ENCODE measurements around the gene MILR1. TPM values are rescaled to one million over a fixed set of nuclear protein-coding genes. Genes with fewer than 3 reads are reported as not detected.

Gene MILR1
- total RNA-seq, 2 experiments from 2014 or later: 0.82 TPM; not detected in 1

Small RNA genes within 50 kb of the gene (microRNA-seq; reads per million reads assigned to microRNA genes)
- gene MIR1273E (not detected), gene MIR3064 (6.8 reads per million, percentile 20 among the genes with 10 or more reads in this experiment), gene MIR5047 (not detected)

Other genes with a start within 250 kb of the MILR1 start
- 10 to 100 TPM; 14.8 to 17.6 TPM for gene TEX2, start 185.9 kb upstream of the MILR1 start, total RNA-seq
- 100 to 1,000 TPM; 116 to 124 TPM for gene PECAM1, start 58.3 kb upstream of the MILR1 start, total RNA-seq
- gene POLG2, start 47.9 kb downstream of the MILR1 start, total RNA-seq: 10 to 100 TPM; 36.0 to 47.3 TPM
- 100 to 1,000 TPM; 842 to 926 TPM for gene DDX5, start 57.2 kb downstream of the MILR1 start, total RNA-seq
- 10 to 100 TPM; 45.7 to 52.6 TPM for gene CEP95, start 57.9 kb downstream of the MILR1 start, total RNA-seq
- gene SMURF2, start 213.2 kb downstream of the MILR1 start, total RNA-seq: 10 to 100 TPM; 16.0 to 22.1 TPM